B cell (primary cell): Measurements from ENCODE around the gene BFSP1. TPM values are rescaled to one million over a fixed set of nuclear protein-coding genes. Genes with fewer than 3 reads are reported as not detected.

ENCODE experiments used
- ATAC-seq: fragments of 200-7000 bp; cut with Tn5 transposase; one replicate; pipeline ENCODE4 v1.10.0; 2021; ENCODE audit warnings: low read depth, mild to moderate bottlenecking, moderate number of reproducible peaks, moderate library complexity
- CTCF ChIA-PET: fragments of 350-600 bp; sonication (Branson Sonifier 250); formaldehyde crosslinking; loops from one replicate; lab custom pipeline; 2021; ENCODE audit warnings: antibody characterized with exemption, inconsistent platforms; lab: Charles Lee
- POLR2A ChIA-PET: fragments of 350-600 bp; sonication (Branson Sonifier 250); formaldehyde crosslinking; loops from one replicate; lab custom pipeline; 2021; ENCODE audit warnings: antibody characterized with exemption; lab: Charles Lee
- DNase-seq: peaks from one replicate; pipeline ENCODE4 v3.0.0; 2013
- H2AFZ ChIP-seq: 2 replicates; pipeline ENCODE4 v1.6.1; 2012; ENCODE audit warnings: mild to moderate bottlenecking, low read depth, low read length; ENCODE audit not compliant: insufficient read depth, poor library complexity, severe bottlenecking
- H3K27ac ChIP-seq, 2 donors: 1 replicate in 1 of 2; 2 replicates in 1 of 2; pipeline ENCODE4 v1.5.1; 2012 to 2013; ENCODE audit warnings: low read length in 2 of 2, mild to moderate bottlenecking in 2 of 2, moderate library complexity in 1 of 2
- H3K27me3 ChIP-seq, 4 experiments: fragments of 200-600 bp in 1 of 4; sonication (generic) in 1 of 4; replicated peaks in 1 of 4; 1 replicate in 2 of 4; 2 replicates in 2 of 4; pipeline versions ENCODE4 v1.6.1 to v1.7.0; 2013 to 2016; ENCODE audit warnings: low read length in 3 of 4, mild to moderate bottlenecking in 2 of 4, mixed read lengths in 1 of 4, moderate library complexity in 1 of 4; ENCODE audit not compliant: insufficient read depth in 4 of 4, control insufficient read depth in 3 of 4; ENCODE audit errors: control extremely low read depth in 1 of 4
- H3K36me3 ChIP-seq, 2 experiments: replicated peaks in 1 of 2; 1 replicate in 1 of 2; 2 replicates in 1 of 2; pipeline versions ENCODE4 v1.6.1 to v1.7.1; 2013; ENCODE audit warnings: low read length in 1 of 2; ENCODE audit not compliant: insufficient read depth in 2 of 2, control insufficient read depth in 1 of 2; ENCODE audit errors: control extremely low read depth in 1 of 2, extremely low read depth in 1 of 2
- H3K4me1 ChIP-seq, 2 donors: fragments of 200-600 bp in 1 of 2; sonication (generic) in 1 of 2; 1 replicate in 1 of 2; 2 replicates in 1 of 2; pipeline versions ENCODE4 v1.5.1 to v1.6.1; 2013 to 2017; ENCODE audit warnings: low read length in 2 of 2; ENCODE audit not compliant: control insufficient read depth in 2 of 2, insufficient read depth in 2 of 2
- H3K4me2 ChIP-seq: replicated peaks from 2 replicates; pipeline ENCODE3; 2012; ENCODE audit warnings: mild to moderate bottlenecking, low read depth, low read length; ENCODE audit not compliant: poor library complexity, severe bottlenecking
- H3K4me3 ChIP-seq, 5 experiments: fragments of 200-600 bp in 1 of 5; sonication (generic) in 1 of 5; 1 replicate in 3 of 5; 2 replicates in 2 of 5; pipeline versions ENCODE4 v1.5.1 to v1.7.0; 2011 to 2016; ENCODE audit warnings: low read length in 4 of 5, mild to moderate bottlenecking in 4 of 5, low read depth in 2 of 5, control low read depth in 1 of 5, moderate library complexity in 1 of 5; ENCODE audit not compliant: insufficient read depth in 1 of 5; ENCODE audit errors: control extremely low read depth in 1 of 5, extremely low read depth in 1 of 5
- H3K79me2 ChIP-seq: fragments of 200-600 bp; sonication (generic); one replicate; pipeline ENCODE4 v1.6.0; 2016; ENCODE audit warnings: low read length; ENCODE audit not compliant: control insufficient read depth, insufficient read depth
- H3K9ac ChIP-seq: fragments of 200-600 bp; sonication (generic); 2 replicates; pipeline ENCODE4 v1.6.1; 2017; ENCODE audit warnings: mild to moderate bottlenecking, low read length, moderate library complexity
- H3K9me3 ChIP-seq, 3 donors: one replicate each; pipeline versions ENCODE4 v1.6.1 to v1.7.1; 2013; ENCODE audit warnings: low read length in 2 of 3; ENCODE audit not compliant: control insufficient read depth in 2 of 3, insufficient read depth in 1 of 3; ENCODE audit errors: control extremely low read depth in 1 of 3
- H4K20me1 ChIP-seq: 2 replicates; pipeline ENCODE4 v1.6.0; 2012; ENCODE audit warnings: mild to moderate bottlenecking, low read length; ENCODE audit not compliant: insufficient read depth, control insufficient read depth, poor library complexity, severe bottlenecking
- H3K27ac Mint-ChIP-seq: one replicate; pipeline ENCODE4 v1.8.0; 2021; ENCODE audit warnings: mixed read lengths
- H3K27me3 Mint-ChIP-seq: one replicate; pipeline ENCODE4 v1.8.0; 2021; ENCODE audit warnings: mixed read lengths
- H3K4me1 Mint-ChIP-seq: one replicate; pipeline ENCODE4 v1.8.0; 2021; ENCODE audit warnings: mixed read lengths
- H3K4me3 Mint-ChIP-seq: one replicate; pipeline ENCODE4 v1.8.0; 2021; ENCODE audit warnings: mixed read lengths
- H3K9me3 Mint-ChIP-seq: one replicate; pipeline ENCODE4 v1.8.0; 2022; ENCODE audit warnings: mixed read lengths; ENCODE audit not compliant: insufficient read depth
- CTCF ChIP-seq: fragments of 200-600 bp; IDR thresholded peaks from one replicate; pipeline ENCODE4 v1.8.0; 2022; ENCODE audit warnings: antibody characterized with exemption, mild to moderate bottlenecking
- EZH2 ChIP-seq: IDR thresholded peaks from 2 replicates; pipeline ENCODE4 v1.6.1; 2012; ENCODE audit warnings: borderline replicate concordance, low read depth, mild to moderate bottlenecking, moderate library complexity, low read length; ENCODE audit not compliant: insufficient read depth, poor library complexity, severe bottlenecking
- WGBS: methylation state at CpG from one replicate; pipeline ENCODE4 v1.1.5; 2013; ENCODE audit warnings: missing lambda C conversion rate; ENCODE audit not compliant: insufficient coverage; 5-methylcytosine and 5-hydroxymethylcytosine counted together
- intact Hi-C: fragments of 100-400 bp; cut with micrococcal nuclease; formaldehyde crosslinking; loops from one replicate; pipeline ENCODE4 v1.10.0; 2022
- polyA plus RNA-seq: library from polyadenylated mRNA; depleted of rRNA; stranded (reverse); fragments of >200 nt; gene quantifications from 2 replicates; pipeline ENCODE4 v1.2.3, GENCODE V29; 2012
- total RNA-seq, 2 donors: library from RNA; stranded (reverse); fragments of 120-200 nt in 1 of 2; gene quantifications; 1 replicate in 1 of 2; 2 replicates in 1 of 2; pipeline versions ENCODE4 v1.2.3 to v1.2.4, GENCODE V29; 2013 to 2022

BFSP1 gene
- total and polyA plus RNA-seq, 2 donors (not counting 1 experiment from before 2014, with no cell fraction given): not detected

- H3K4me2 ChIP-seq: no peak overlapping the region
- Mint-ChIP-seq H3K4me3 (no peak overlapping the region), H3K4me1 (no peaks in the 10 kb centered on the region), H3K27me3 (peaks cover 16% of the 10 kb centered on the region), H3K9me3 (no peaks in the 10 kb centered on the region), H3K27ac (no peak overlapping the region)
- ChIA-PET CTCF (no interaction called here), POLR2A (no interaction called here)
- peaks cover 0 to 3% (median 0%) of the 10 kb centered on the region in 4 experiments for H3K27me3 ChIP-seq
- intact Hi-C loops: no loop called here
- no peaks in the 10 kb centered on the region for H3K79me2 ChIP-seq
- H2AFZ ChIP-seq: no peak overlapping the region
- DNase-seq (no peak), ATAC-seq (no peak)
- H3K4me3 ChIP-seq: no peak overlapping the region
- 75% methylated on average over 4 of the region's 9 CpGs for WGBS
- H3K4me1 ChIP-seq: no peaks in the 10 kb centered on the region
- H4K20me1 ChIP-seq: no peaks in the 10 kb centered on the region
- no peak overlapping the region for H3K27ac ChIP-seq
- H3K9me3 ChIP-seq: no peaks in the 10 kb centered on the region
- TF ChIP-seq CTCF (no peak), EZH2 (no peak)
- H3K9ac ChIP-seq: no peak overlapping the region
- no peaks in the 10 kb centered on the region for H3K36me3 ChIP-seq
These were observed 42.1 kb downstream of the BFSP1 start for GRCh38 chr20:17488916-17489600.

GRCh38 chr20:17485017-17485416 lies 46.2 kb downstream of the BFSP1 start:
- no peaks in the 10 kb centered on the region for H3K9me3 Mint-ChIP-seq
- no peaks in the 10 kb centered on the region for H3K79me2 ChIP-seq
- DNase-seq (no peak), ATAC-seq (no peak)
- POLR2A ChIA-PET: no interaction called here
- no peak overlapping the region for H3K9ac ChIP-seq
- H3K4me1 ChIP-seq: no peaks in the 10 kb centered on the region
- no peak overlapping the region for H3K4me2 ChIP-seq
- no peak overlapping the region for H3K27ac Mint-ChIP-seq
- H3K4me1 Mint-ChIP-seq: no peaks in the 10 kb centered on the region
- no peak overlapping the region for H3K4me3 Mint-ChIP-seq
- H3K36me3 ChIP-seq: no peaks in the 10 kb centered on the region
- CTCF ChIA-PET: no interaction called here
- intact Hi-C loops: no loop called here
- peaks cover 25% of the 10 kb centered on the region for H3K27me3 Mint-ChIP-seq
- peaks cover 0 to 1% (median 0%) of the 10 kb centered on the region in 4 experiments for H3K27me3 ChIP-seq
- WGBS: 100% methylated on average over 2 of the region's 2 CpGs
- H3K4me3 ChIP-seq: no peak overlapping the region
- no peaks in the 10 kb centered on the region for H4K20me1 ChIP-seq
- H2AFZ ChIP-seq: no peak overlapping the region
- no peaks in the 10 kb centered on the region for H3K9me3 ChIP-seq
- no peak for TF ChIP-seq CTCF
- H3K27ac ChIP-seq: no peak overlapping the region
